B cell (primary cell): ENCODE results near the gene BTBD17. TPM values are rescaled to one million over a fixed set of nuclear protein-coding genes. Genes with fewer than 3 reads are reported as not detected.

Experiments used
- ATAC-seq: fragments of 200-7000 bp; cut with Tn5 transposase; one replicate; pipeline ENCODE4 v1.10.0; 2021; ENCODE audit warnings: low read depth, mild to moderate bottlenecking, moderate number of reproducible peaks, moderate library complexity
- CTCF ChIA-PET: fragments of 350-600 bp; sonication (Branson Sonifier 250); formaldehyde crosslinking; loops from one replicate; lab custom pipeline; 2021; ENCODE audit warnings: antibody characterized with exemption, inconsistent platforms; lab: Charles Lee
- POLR2A ChIA-PET: fragments of 350-600 bp; sonication (Branson Sonifier 250); formaldehyde crosslinking; loops from one replicate; lab custom pipeline; 2021; ENCODE audit warnings: antibody characterized with exemption; lab: Charles Lee
- DNase-seq: peaks from one replicate; pipeline ENCODE4 v3.0.0; 2013
- H2AFZ ChIP-seq: 2 replicates; pipeline ENCODE4 v1.6.1; 2012; ENCODE audit warnings: mild to moderate bottlenecking, low read depth, low read length; ENCODE audit not compliant: insufficient read depth, poor library complexity, severe bottlenecking
- H3K27ac ChIP-seq, 2 donors: 1 replicate in 1 of 2; 2 replicates in 1 of 2; pipeline ENCODE4 v1.5.1; 2012 to 2013; ENCODE audit warnings: low read length in 2 of 2, mild to moderate bottlenecking in 2 of 2, moderate library complexity in 1 of 2
- H3K27me3 ChIP-seq, 4 experiments: fragments of 200-600 bp in 1 of 4; sonication (generic) in 1 of 4; replicated peaks in 1 of 4; 1 replicate in 2 of 4; 2 replicates in 2 of 4; pipeline versions ENCODE4 v1.6.1 to v1.7.0; 2013 to 2016; ENCODE audit warnings: low read length in 3 of 4, mild to moderate bottlenecking in 2 of 4, mixed read lengths in 1 of 4, moderate library complexity in 1 of 4; ENCODE audit not compliant: insufficient read depth in 4 of 4, control insufficient read depth in 3 of 4; ENCODE audit errors: control extremely low read depth in 1 of 4
- H3K36me3 ChIP-seq, 2 experiments: replicated peaks in 1 of 2; 1 replicate in 1 of 2; 2 replicates in 1 of 2; pipeline versions ENCODE4 v1.6.1 to v1.7.1; 2013; ENCODE audit warnings: low read length in 1 of 2; ENCODE audit not compliant: insufficient read depth in 2 of 2, control insufficient read depth in 1 of 2; ENCODE audit errors: control extremely low read depth in 1 of 2, extremely low read depth in 1 of 2
- H3K4me1 ChIP-seq, 2 donors: fragments of 200-600 bp in 1 of 2; sonication (generic) in 1 of 2; 1 replicate in 1 of 2; 2 replicates in 1 of 2; pipeline versions ENCODE4 v1.5.1 to v1.6.1; 2013 to 2017; ENCODE audit warnings: low read length in 2 of 2; ENCODE audit not compliant: control insufficient read depth in 2 of 2, insufficient read depth in 2 of 2
- H3K4me2 ChIP-seq: replicated peaks from 2 replicates; pipeline ENCODE3; 2012; ENCODE audit warnings: mild to moderate bottlenecking, low read depth, low read length; ENCODE audit not compliant: poor library complexity, severe bottlenecking
- H3K4me3 ChIP-seq, 5 experiments: fragments of 200-600 bp in 1 of 5; sonication (generic) in 1 of 5; 1 replicate in 3 of 5; 2 replicates in 2 of 5; pipeline versions ENCODE4 v1.5.1 to v1.7.0; 2011 to 2016; ENCODE audit warnings: low read length in 4 of 5, mild to moderate bottlenecking in 4 of 5, low read depth in 2 of 5, control low read depth in 1 of 5, moderate library complexity in 1 of 5; ENCODE audit not compliant: insufficient read depth in 1 of 5; ENCODE audit errors: control extremely low read depth in 1 of 5, extremely low read depth in 1 of 5
- H3K79me2 ChIP-seq: fragments of 200-600 bp; sonication (generic); one replicate; pipeline ENCODE4 v1.6.0; 2016; ENCODE audit warnings: low read length; ENCODE audit not compliant: control insufficient read depth, insufficient read depth
- H3K9ac ChIP-seq: fragments of 200-600 bp; sonication (generic); 2 replicates; pipeline ENCODE4 v1.6.1; 2017; ENCODE audit warnings: mild to moderate bottlenecking, low read length, moderate library complexity
- H3K9me3 ChIP-seq, 3 donors: one replicate each; pipeline versions ENCODE4 v1.6.1 to v1.7.1; 2013; ENCODE audit warnings: low read length in 2 of 3; ENCODE audit not compliant: control insufficient read depth in 2 of 3, insufficient read depth in 1 of 3; ENCODE audit errors: control extremely low read depth in 1 of 3
- H4K20me1 ChIP-seq: 2 replicates; pipeline ENCODE4 v1.6.0; 2012; ENCODE audit warnings: mild to moderate bottlenecking, low read length; ENCODE audit not compliant: insufficient read depth, control insufficient read depth, poor library complexity, severe bottlenecking
- H3K27ac Mint-ChIP-seq: one replicate; pipeline ENCODE4 v1.8.0; 2021; ENCODE audit warnings: mixed read lengths
- H3K27me3 Mint-ChIP-seq: one replicate; pipeline ENCODE4 v1.8.0; 2021; ENCODE audit warnings: mixed read lengths
- H3K4me1 Mint-ChIP-seq: one replicate; pipeline ENCODE4 v1.8.0; 2021; ENCODE audit warnings: mixed read lengths
- H3K4me3 Mint-ChIP-seq: one replicate; pipeline ENCODE4 v1.8.0; 2021; ENCODE audit warnings: mixed read lengths
- H3K9me3 Mint-ChIP-seq: one replicate; pipeline ENCODE4 v1.8.0; 2022; ENCODE audit warnings: mixed read lengths; ENCODE audit not compliant: insufficient read depth
- CTCF ChIP-seq: fragments of 200-600 bp; IDR thresholded peaks from one replicate; pipeline ENCODE4 v1.8.0; 2022; ENCODE audit warnings: antibody characterized with exemption, mild to moderate bottlenecking
- EZH2 ChIP-seq: IDR thresholded peaks from 2 replicates; pipeline ENCODE4 v1.6.1; 2012; ENCODE audit warnings: borderline replicate concordance, low read depth, mild to moderate bottlenecking, moderate library complexity, low read length; ENCODE audit not compliant: insufficient read depth, poor library complexity, severe bottlenecking
- WGBS: methylation state at CpG from one replicate; pipeline ENCODE4 v1.1.5; 2013; ENCODE audit warnings: missing lambda C conversion rate; ENCODE audit not compliant: insufficient coverage; 5-methylcytosine and 5-hydroxymethylcytosine counted together
- intact Hi-C: fragments of 100-400 bp; cut with micrococcal nuclease; formaldehyde crosslinking; loops from one replicate; pipeline ENCODE4 v1.10.0; 2022
- polyA plus RNA-seq: library from polyadenylated mRNA; depleted of rRNA; stranded (reverse); fragments of >200 nt; gene quantifications from 2 replicates; pipeline ENCODE4 v1.2.3, GENCODE V29; 2012
- total RNA-seq, 2 donors: library from RNA; stranded (reverse); fragments of 120-200 nt in 1 of 2; gene quantifications; 1 replicate in 1 of 2; 2 replicates in 1 of 2; pipeline versions ENCODE4 v1.2.3 to v1.2.4, GENCODE V29; 2013 to 2022

BTBD17 gene
- total and polyA plus RNA-seq, 2 donors (not counting 1 experiment from before 2014, with no cell fraction given), result not detected

- Mint-ChIP-seq H3K4me1 (peaks cover 5% of the 10 kb centered on the region), H3K27me3 (peaks cover 51% of the 10 kb centered on the region), H3K27ac (no peak overlapping the region), H3K4me3 (no peak overlapping the region), H3K9me3 (no peaks in the 10 kb centered on the region)
- Histone ChIP-seq H3K27ac (no peak overlapping the region), H3K36me3 (no peaks in the 10 kb centered on the region), H3K9me3 (no peaks in the 10 kb centered on the region), H3K27me3 (peaks cover 0 to 43% (median 11%) of the 10 kb centered on the region in 4 experiments), H3K4me2 (no peak overlapping the region), H3K9ac (no peak overlapping the region), H4K20me1 (no peaks in the 10 kb centered on the region), H2AFZ (no peak overlapping the region), H3K4me1 (no peaks in the 10 kb centered on the region), H3K4me3 (no peak overlapping the region), H3K79me2 (no peaks in the 10 kb centered on the region)
- intact Hi-C loops, result no loop called here
- WGBS, result 7% methylated on average over 55 of the region's 55 CpGs
- ChIA-PET CTCF (interaction anchor here (1.4 kb wide), 1 partner anchor 9 kb away, joined by 4 read pairs; the partner anchor contains the start of gene BTBD17), POLR2A (no interaction called here)
- TF ChIP-seq EZH2, result no peak
- TF ChIP-seq CTCF, result no peak
- ATAC-seq, result no peak
- DNase-seq, result no peak
Observed at GRCh38 chr17:74351552-74352210, 10.0 kb downstream of the BTBD17 start.

DNA sequence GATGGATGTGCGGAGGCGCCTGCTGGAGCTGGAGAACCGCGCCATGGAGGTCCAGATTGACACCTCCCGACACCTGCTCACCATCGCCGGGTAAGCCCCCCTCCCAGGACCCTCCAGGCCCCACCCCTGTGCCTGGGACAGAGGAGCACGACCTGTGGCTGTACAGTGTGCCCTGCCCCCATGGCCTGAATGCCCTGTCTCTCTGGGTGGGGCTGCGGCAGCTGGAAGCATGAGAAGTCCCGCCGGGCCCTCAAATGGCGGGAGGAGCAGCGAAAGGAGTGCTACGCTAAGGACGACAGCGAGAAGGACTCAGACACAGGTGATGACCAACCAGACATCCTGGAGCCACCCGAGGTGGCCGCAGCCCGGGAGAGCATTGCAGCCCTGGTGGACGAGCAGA lies 11.2 kb downstream of the BTBD17 start:
- Histone ChIP-seq H3K36me3 (no peaks in the 10 kb centered on the region), H3K4me3 (no peak overlapping the region), H3K9me3 (no peaks in the 10 kb centered on the region), H2AFZ (no peak overlapping the region), H3K4me1 (no peaks in the 10 kb centered on the region), H3K9ac (no peak overlapping the region), H3K27ac (no peak overlapping the region), H4K20me1 (no peaks in the 10 kb centered on the region), H3K4me2 (no peak overlapping the region), H3K27me3 (peaks cover 0 to 35% (median 7%) of the 10 kb centered on the region in 4 experiments), H3K79me2 (no peaks in the 10 kb centered on the region)
- Mint-ChIP-seq H3K9me3 (no peaks in the 10 kb centered on the region), H3K27me3 (peaks cover 42% of the 10 kb centered on the region), H3K27ac (no peak overlapping the region), H3K4me1 (peaks cover 5% of the 10 kb centered on the region), H3K4me3 (no peak overlapping the region)
- POLR2A ChIA-PET, result no interaction called here
- ATAC-seq (no peak), DNase-seq (no peak)
- no peak for TF ChIP-seq CTCF
- TF ChIP-seq EZH2, result no peak
- WGBS, result 93% methylated on average over 20 of the region's 20 CpGs
- CTCF ChIA-PET, result interaction anchor here (1.4 kb wide), 1 partner anchor 11 kb away, joined by 4 read pairs; the partner anchor contains the start of gene BTBD17
- intact Hi-C loops, result no loop called here
